Kidney epithelial cell (primary cell): ENCODE data around the gene RFX7. TPM values are rescaled to one million over a fixed set of nuclear protein-coding genes. Genes with fewer than 3 reads are reported as not detected.

Experiments
- DNase-seq: peaks from one replicate; pipeline ENCODE4 v3.0.0-alpha.2; 2010; ENCODE audit warnings: low read depth
- H3K27me3 ChIP-seq: 2 replicates; pipeline ENCODE4 v1.6.0; 2011; ENCODE audit warnings: low read length; ENCODE audit not compliant: control insufficient read depth, insufficient read depth
- H3K36me3 ChIP-seq: 2 replicates; pipeline ENCODE4 v1.5.1; 2011; ENCODE audit warnings: low read length; ENCODE audit not compliant: control insufficient read depth, insufficient read depth
- H3K4me3 ChIP-seq: 2 replicates; pipeline ENCODE4 v1.5.1; 2011; ENCODE audit warnings: low read depth, mild to moderate bottlenecking, control low read depth, low read length
- total RNA-seq: library from RNA; depleted of rRNA; stranded (reverse); fragments of >200 nt; gene quantifications from 2 replicates; pipeline ENCODE4 v1.2.3, GENCODE V29; 2015
- TF ChIP-seq, protein P1 (sequence below): IDR thresholded peaks from 2 replicates; pipeline ENCODE4 v1.5.1; 2011; ENCODE audit warnings: mild to moderate bottlenecking, moderate library complexity, low read length, control low read depth, inconsistent platforms; ENCODE audit not compliant: insufficient read depth, poor library complexity, severe bottlenecking

The RFX7 gene
- total RNA-seq, 1 donor from 2014 or later: 11.4 TPM

DNA sequence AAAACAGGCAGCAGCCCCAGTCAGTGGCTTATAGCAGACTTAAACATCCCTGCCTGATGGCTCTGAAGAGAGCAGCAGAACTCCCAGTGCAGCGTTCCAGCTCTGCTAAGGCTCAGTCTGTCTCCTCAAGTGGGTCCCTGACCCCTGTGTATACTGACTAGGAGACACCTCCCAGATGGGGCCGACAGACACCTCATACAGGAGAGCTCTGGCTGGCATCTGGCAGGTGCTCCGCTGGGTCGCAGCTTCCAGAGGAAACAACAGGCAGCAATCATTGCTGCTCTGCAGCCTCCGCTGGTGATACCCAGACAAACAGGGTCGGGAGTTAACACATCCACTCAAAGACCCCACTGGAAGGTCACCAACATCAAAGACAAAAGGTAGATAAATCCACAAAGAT lies 93.5 kb downstream of the RFX7 start:
- TF ChIP-seq, protein P1, sequence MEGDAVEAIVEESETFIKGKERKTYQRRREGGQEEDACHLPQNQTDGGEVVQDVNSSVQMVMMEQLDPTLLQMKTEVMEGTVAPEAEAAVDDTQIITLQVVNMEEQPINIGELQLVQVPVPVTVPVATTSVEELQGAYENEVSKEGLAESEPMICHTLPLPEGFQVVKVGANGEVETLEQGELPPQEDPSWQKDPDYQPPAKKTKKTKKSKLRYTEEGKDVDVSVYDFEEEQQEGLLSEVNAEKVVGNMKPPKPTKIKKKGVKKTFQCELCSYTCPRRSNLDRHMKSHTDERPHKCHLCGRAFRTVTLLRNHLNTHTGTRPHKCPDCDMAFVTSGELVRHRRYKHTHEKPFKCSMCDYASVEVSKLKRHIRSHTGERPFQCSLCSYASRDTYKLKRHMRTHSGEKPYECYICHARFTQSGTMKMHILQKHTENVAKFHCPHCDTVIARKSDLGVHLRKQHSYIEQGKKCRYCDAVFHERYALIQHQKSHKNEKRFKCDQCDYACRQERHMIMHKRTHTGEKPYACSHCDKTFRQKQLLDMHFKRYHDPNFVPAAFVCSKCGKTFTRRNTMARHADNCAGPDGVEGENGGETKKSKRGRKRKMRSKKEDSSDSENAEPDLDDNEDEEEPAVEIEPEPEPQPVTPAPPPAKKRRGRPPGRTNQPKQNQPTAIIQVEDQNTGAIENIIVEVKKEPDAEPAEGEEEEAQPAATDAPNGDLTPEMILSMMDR: no peak
- Histone ChIP-seq H3K36me3 (no peaks in the 10 kb centered on the region), H3K27me3 (no peaks in the 10 kb centered on the region), H3K4me3 (no peak overlapping the region)
- no peak for DNase-seq

GRCh38 chr15:56148064-56148463 lies 95.6 kb downstream of the RFX7 start:
- no peak overlapping the region for H3K4me3 ChIP-seq
- no peaks in the 10 kb centered on the region for H3K27me3 ChIP-seq
- no peaks in the 10 kb centered on the region for H3K36me3 ChIP-seq
- TF ChIP-seq, protein P1: no peak
- DNase-seq: no peak

DNA sequence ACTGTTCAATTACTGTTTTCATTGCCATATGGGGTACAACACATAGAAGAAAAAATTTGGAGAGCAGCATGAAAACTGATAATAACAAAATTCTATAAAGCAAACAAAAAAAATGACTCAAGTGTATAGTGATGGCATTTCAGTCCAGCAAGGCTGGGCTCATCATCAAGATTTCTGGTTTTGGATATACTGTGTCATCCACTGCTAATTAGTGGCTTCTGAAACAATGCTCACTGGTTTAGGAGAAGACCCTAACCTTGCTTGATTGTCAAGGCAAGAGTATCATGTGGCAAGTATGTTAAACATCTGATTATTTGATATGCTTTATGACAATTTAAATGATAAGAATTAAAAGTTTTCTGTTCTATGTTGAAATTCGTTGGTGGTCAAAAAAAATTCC lies 96.9 kb downstream of the RFX7 start:
- Histone ChIP-seq H3K4me3 (no peak overlapping the region), H3K36me3 (no peaks in the 10 kb centered on the region), H3K27me3 (no peaks in the 10 kb centered on the region)
- TF ChIP-seq, protein P1: no peak
- no peak for DNase-seq

GRCh38 chr15:56128081-56128480 lies 115.6 kb downstream of the RFX7 start:
- DNase-seq: no peak
- H3K4me3 ChIP-seq: no peak overlapping the region
- no peaks in the 10 kb centered on the region for H3K27me3 ChIP-seq
- peaks cover 2% of the 10 kb centered on the region for H3K36me3 ChIP-seq
- TF ChIP-seq, protein P1: no peak

DNA sequence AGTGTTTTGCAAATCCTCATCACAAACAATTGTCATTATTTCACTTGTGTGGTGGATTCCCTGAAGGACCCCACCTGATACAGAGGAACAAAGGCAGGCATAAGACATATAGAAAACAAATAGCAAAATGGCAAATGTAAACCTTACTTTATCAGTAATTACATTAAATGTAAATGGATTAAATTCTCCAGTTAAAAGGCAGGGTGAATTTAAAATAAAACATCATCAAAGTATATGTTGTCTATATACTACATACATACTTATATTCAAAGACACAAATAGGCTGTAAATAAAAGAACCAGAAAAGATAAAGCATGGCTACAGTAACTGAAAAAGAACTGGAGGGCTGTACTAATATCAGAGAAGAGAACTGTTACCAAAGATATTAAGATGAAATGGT lies 117.3 kb downstream of the RFX7 start:
- TF ChIP-seq, protein P1: no peak
- H3K4me3 ChIP-seq: no peak overlapping the region
- DNase-seq: no peak
- H3K27me3 ChIP-seq: no peaks in the 10 kb centered on the region
- H3K36me3 ChIP-seq: peaks cover 2% of the 10 kb centered on the region

DNA sequence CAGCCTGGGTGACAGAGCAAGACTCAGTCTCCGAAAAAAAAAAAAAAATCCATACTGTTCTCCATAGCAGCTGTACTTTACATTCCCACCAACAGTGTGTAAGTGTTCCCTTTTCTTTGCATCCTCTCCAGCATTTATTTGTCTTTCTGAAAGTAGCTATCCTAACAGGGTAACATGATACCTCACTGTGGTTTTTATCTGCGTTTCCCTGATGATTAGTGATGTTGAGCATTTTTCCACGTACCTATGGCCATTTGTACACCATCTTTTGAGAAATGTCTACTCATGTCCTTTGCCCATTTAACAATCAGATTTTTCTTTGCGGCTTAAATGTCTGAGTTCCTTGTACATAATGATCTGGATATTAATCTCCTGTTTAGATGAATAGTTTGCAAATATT lies 119.3 kb downstream of the RFX7 start:
- DNase-seq: no peak

More for the DNA sequence above, 119.3 kb downstream of the RFX7 start:
- no peak overlapping the region for H3K4me3 ChIP-seq
- H3K36me3 ChIP-seq: peaks cover 2% of the 10 kb centered on the region
- TF ChIP-seq, protein P1: no peak
- H3K27me3 ChIP-seq: no peaks in the 10 kb centered on the region
